ENCODE data around the gene PARD3B. TPM values are rescaled to one million over a fixed set of nuclear protein-coding genes. Genes with fewer than 3 reads are reported as not detected.

PARD3B gene
- total and polyA plus RNA-seq, 2 of the 8 experiments (the other 6 are each of a cell fraction or from before 2014, with no cell fraction given) = 1.2 to 5.7 TPM

GRCh38 chr2:205527801-205528200 is 982.5 kb downstream of the PARD3B start:
- TF ChIP-seq CBX5 (IDR thresholded peaks at IDR 0.05; ENCODE audit: low read depth, low read length) = no peak
- no peak for TF ChIP-seq SIRT6 (IDR thresholded peaks at IDR 0.05; ENCODE audit: low read length)
- FAIRE-seq (no peak), DNase-seq (ENCODE audit: low read depth in 1 of 2, low spot score in 2 of 2) (no peak)
- Histone ChIP-seq H3K18ac (ENCODE audit: extremely low read depth, low read length) (no peak overlapping the region), H3K79me2 (ENCODE audit: control insufficient read depth in 1 of 2, insufficient read depth in 2 of 2, low read length in 2 of 2) (no peaks in the 10 kb centered on the region), H2BK5ac (ENCODE audit: low read depth, low read length) (no peak overlapping the region), H3K4me1 (replicated peaks in 1 of 4; ENCODE audit: control insufficient read depth in 3 of 4, insufficient read depth in 4 of 4, low read length in 3 of 4) (peaks cover 0 to 2% (median 0%) of the 10 kb centered on the region in 4 experiments; a peak in 1 of 7 replicates), H4K5ac (ENCODE audit: insufficient read length, low read depth, low read length) (no peak overlapping the region), H2BK20ac (ENCODE audit: low read length) (no peak overlapping the region), H3K56ac (replicated peaks; ENCODE audit: insufficient read length, low read depth, low read length) (no peak overlapping the region), H3K4me2 (ENCODE audit: insufficient read depth in 1 of 2, low read depth in 2 of 2, low read length in 2 of 2) (no peak overlapping the region), H2BK120ac (replicated peaks; ENCODE audit: low read depth, low read length) (no peak overlapping the region), H3K4me3 (ENCODE audit: extremely low read depth in 1 of 4, insufficient read depth in 2 of 4, low read depth in 3 of 4, low read length in 4 of 4) (no peak overlapping the region), H3K79me1 (ENCODE audit: low read depth, low read length) (no peaks in the 10 kb centered on the region), H2AFZ (ENCODE audit: low read length) (no peak overlapping the region), H3K4ac (replicated peaks; ENCODE audit: insufficient read length, low read depth, low read length) (no peak overlapping the region), H2BK15ac (ENCODE audit: low read length) (peak overlapping the region; percentile 41; the same call in 1 of the 2 replicates), H3K36me3 (ENCODE audit: control insufficient read depth in 2 of 4, insufficient read depth in 4 of 4, low read length in 3 of 4) (no peaks in the 10 kb centered on the region), H3K23ac (ENCODE audit: insufficient read length) (no peak overlapping the region), H4K20me1 (replicated peaks in 1 of 2; ENCODE audit: control insufficient read depth in 1 of 2, insufficient read depth in 2 of 2, low read length in 2 of 2) (peaks cover 0 to 2% of the 10 kb centered on the region in 2 experiments), H3K9ac (replicated peaks in 1 of 4; ENCODE audit: extremely low read depth in 1 of 4, low read depth in 3 of 4, low read length in 3 of 4) (no peak overlapping the region), H3K27me3 (replicated peaks in 1 of 4; ENCODE audit: control insufficient read depth in 3 of 4, extremely low read depth in 1 of 4, insufficient read depth in 3 of 4, low read length in 3 of 4) (no peaks in the 10 kb centered on the region), H3K27ac (ENCODE audit: low read depth, low read length) (no peak overlapping the region), H3K14ac (ENCODE audit: insufficient read length) (no peak overlapping the region), H2AK5ac (ENCODE audit: low read depth, low read length) (no peak overlapping the region), H4K8ac (ENCODE audit: extremely low read depth, insufficient read depth, low read length) (no peak overlapping the region), H2BK12ac (ENCODE audit: low read depth, low read length) (0 out of 2 replicates have a peak overlapping the region, but pooled peaks have one; percentile 41), H3K9me3 (ENCODE audit: insufficient read depth in 2 of 2, low read depth in 1 of 2, low read length in 1 of 2) (no peaks in the 10 kb centered on the region), H3K23me2 (ENCODE audit: low read depth, low read length) (no peaks in the 10 kb centered on the region), H4K91ac (replicated peaks; ENCODE audit: insufficient read length, low read length) (no peak overlapping the region)
- ChIA-PET POLR2A (ENCODE audit: partially characterized antibody) (no interaction called here), CTCF (ENCODE audit: partially characterized antibody) (interaction anchor here (0.8 to 1.2 kb wide), 3 partner anchors 12 to 249 kb away, joined by 3 read pairs; no protein-coding TSS in a partner anchor)

Data from H1 (cell line).